ENCODE measurements around the gene DPEP2NB. TPM values are rescaled to one million over a fixed set of nuclear protein-coding genes. Genes with fewer than 3 reads are reported as not detected.

The DPEP2NB gene
- total RNA-seq, 1 experiment from 2014 or later = not detected

DNA sequence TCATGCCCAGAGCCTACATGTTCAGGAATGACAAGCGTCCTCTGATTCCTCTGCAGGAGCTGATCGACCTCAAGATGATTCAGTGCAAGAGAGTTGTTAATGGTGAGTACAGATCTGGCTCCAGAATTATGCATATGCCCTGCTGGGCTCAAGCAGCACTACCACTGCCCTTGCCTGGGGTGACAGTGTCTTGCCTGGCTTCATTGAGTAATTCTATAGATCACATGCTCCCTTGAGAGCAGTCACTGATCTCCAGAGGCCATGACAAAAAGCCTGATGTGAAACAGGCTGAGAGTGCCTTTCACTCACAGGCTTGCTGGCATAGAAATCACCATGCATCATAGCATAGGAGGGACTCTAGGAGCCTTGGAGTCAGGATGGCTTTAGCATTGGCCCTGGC, 33.7 kb upstream of the DPEP2NB start:
- BruUV-seq (replicated peaks) = no TSS peak
- ChIA-PET CTCF (no interaction called here), POLR2A (no interaction called here)
- H3K36me3 ChIP-seq (ENCODE audit: control insufficient read depth, insufficient read depth, low read length) = peaks cover 4% of the 10 kb centered on the region; the same call in 1 of the 2 replicates
- intact Hi-C loops (cut with micrococcal nuclease; ENCODE audit: unreplicated experiment) = no loop called here
- H3K27me3 ChIP-seq (replicated peaks; ENCODE audit: control insufficient read depth, insufficient read depth, low read length) = no peaks in the 10 kb centered on the region
- H3K27me3 Mint-ChIP-seq (ENCODE audit: insufficient read depth, unreplicated experiment) = no peaks in the 10 kb centered on the region
- no peaks in the 10 kb centered on the region for H3K9me3 Mint-ChIP-seq (ENCODE audit: unreplicated experiment)
- DNase-seq = no peak
- no peaks in the 10 kb centered on the region for H3K4me1 Mint-ChIP-seq (ENCODE audit: low read depth, unreplicated experiment)
- TF ChIP-seq, protein P1, sequence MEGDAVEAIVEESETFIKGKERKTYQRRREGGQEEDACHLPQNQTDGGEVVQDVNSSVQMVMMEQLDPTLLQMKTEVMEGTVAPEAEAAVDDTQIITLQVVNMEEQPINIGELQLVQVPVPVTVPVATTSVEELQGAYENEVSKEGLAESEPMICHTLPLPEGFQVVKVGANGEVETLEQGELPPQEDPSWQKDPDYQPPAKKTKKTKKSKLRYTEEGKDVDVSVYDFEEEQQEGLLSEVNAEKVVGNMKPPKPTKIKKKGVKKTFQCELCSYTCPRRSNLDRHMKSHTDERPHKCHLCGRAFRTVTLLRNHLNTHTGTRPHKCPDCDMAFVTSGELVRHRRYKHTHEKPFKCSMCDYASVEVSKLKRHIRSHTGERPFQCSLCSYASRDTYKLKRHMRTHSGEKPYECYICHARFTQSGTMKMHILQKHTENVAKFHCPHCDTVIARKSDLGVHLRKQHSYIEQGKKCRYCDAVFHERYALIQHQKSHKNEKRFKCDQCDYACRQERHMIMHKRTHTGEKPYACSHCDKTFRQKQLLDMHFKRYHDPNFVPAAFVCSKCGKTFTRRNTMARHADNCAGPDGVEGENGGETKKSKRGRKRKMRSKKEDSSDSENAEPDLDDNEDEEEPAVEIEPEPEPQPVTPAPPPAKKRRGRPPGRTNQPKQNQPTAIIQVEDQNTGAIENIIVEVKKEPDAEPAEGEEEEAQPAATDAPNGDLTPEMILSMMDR (IDR thresholded peaks at IDR 0.05; ENCODE audit: insufficient read depth in 1 of 2, low read depth in 1 of 2, low read length in 1 of 2, severe bottlenecking in 1 of 2, unreplicated experiment in 1 of 2) = no peak
- no peak overlapping the region for H3K4me3 ChIP-seq (ENCODE audit: low read depth, low read length)
- H3K27ac Mint-ChIP-seq (ENCODE audit: unreplicated experiment) = no peak overlapping the region
- no peak overlapping the region for H3K4me3 Mint-ChIP-seq (ENCODE audit: unreplicated experiment)
- no peaks in the 10 kb centered on the region for H3K4me1 ChIP-seq
- H3K36me3 Mint-ChIP-seq (ENCODE audit: insufficient read depth, unreplicated experiment) = peaks cover 30% of the 10 kb centered on the region
- H3K9me3 ChIP-seq = no peaks in the 10 kb centered on the region

DNA sequence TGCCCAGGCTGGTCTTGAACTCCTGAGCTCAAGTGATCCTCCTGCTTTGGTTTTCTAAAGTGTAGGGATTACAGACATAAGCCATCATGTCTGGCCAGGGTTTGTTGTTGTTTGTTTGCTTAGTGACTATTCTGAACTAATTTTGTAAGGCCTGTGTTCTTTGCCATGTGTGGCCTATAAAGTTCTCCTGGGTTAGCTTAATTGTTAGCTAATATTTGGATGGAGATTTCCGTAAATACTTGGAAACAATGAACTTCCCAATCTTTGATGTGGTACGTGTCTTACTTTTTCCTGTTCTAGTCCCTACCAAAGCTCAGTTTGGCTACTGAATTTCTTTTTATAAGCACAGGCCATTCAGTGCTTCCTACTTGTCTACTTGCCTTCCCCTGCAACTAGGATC, 32.3 kb upstream of the DPEP2NB start:
- Histone ChIP-seq H3K4me3 (ENCODE audit: low read depth, low read length) (no peak overlapping the region), H3K9me3 (no peaks in the 10 kb centered on the region), H3K27me3 (replicated peaks; ENCODE audit: control insufficient read depth, insufficient read depth, low read length) (no peaks in the 10 kb centered on the region), H3K36me3 (ENCODE audit: control insufficient read depth, insufficient read depth, low read length) (no peaks in the 10 kb centered on the region; the same call in 1 of the 2 replicates), H3K4me1 (no peaks in the 10 kb centered on the region)
- Mint-ChIP-seq H3K4me3 (ENCODE audit: unreplicated experiment) (no peak overlapping the region), H3K4me1 (ENCODE audit: low read depth, unreplicated experiment) (no peaks in the 10 kb centered on the region), H3K27ac (ENCODE audit: unreplicated experiment) (no peak overlapping the region), H3K36me3 (ENCODE audit: insufficient read depth, unreplicated experiment) (peaks cover 22% of the 10 kb centered on the region), H3K27me3 (ENCODE audit: insufficient read depth, unreplicated experiment) (no peaks in the 10 kb centered on the region), H3K9me3 (ENCODE audit: unreplicated experiment) (no peaks in the 10 kb centered on the region)
- no TSS peak for BruUV-seq (replicated peaks)
- ChIA-PET POLR2A (no interaction called here), CTCF (interaction anchor here (0.6 to 0.7 kb wide), 2 partner anchors 211 to 242 kb away, joined by 4 to 5 read pairs; partner anchors contain the start of gene RANBP10)
- intact Hi-C loops (cut with micrococcal nuclease; ENCODE audit: unreplicated experiment) = no loop called here
- no peak for DNase-seq
- TF ChIP-seq, protein P1 (IDR thresholded peaks at IDR 0.05; ENCODE audit: insufficient read depth in 1 of 2, low read depth in 1 of 2, low read length in 1 of 2, severe bottlenecking in 1 of 2, unreplicated experiment in 1 of 2) = no peak

DNA sequence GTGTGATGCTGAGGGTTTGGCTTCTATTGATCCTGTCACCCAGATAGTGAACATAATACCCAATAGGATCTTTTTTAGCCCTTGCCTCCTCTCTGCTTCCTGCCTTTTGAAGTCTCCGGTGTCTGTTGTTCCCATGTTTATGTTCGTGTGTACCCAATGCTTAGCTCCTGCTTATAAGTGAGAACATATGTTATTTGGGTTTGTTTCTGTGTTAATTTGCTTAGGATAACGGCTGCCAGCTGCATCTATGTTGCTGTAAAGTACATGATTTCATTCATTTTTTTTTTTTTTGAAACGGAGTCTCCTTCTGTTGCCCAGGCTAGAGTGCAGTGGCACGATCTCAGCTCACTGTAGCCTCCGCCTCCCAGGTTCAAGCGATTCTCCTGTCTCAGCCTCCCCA, 30.4 kb upstream of the DPEP2NB start:
- H3K27me3 ChIP-seq (replicated peaks; ENCODE audit: control insufficient read depth, insufficient read depth, low read length) = no peaks in the 10 kb centered on the region
- TF ChIP-seq, protein P1 (IDR thresholded peaks at IDR 0.05; ENCODE audit: insufficient read depth in 1 of 2, low read depth in 1 of 2, low read length in 1 of 2, severe bottlenecking in 1 of 2, unreplicated experiment in 1 of 2) = no peak
- Mint-ChIP-seq H3K36me3 (ENCODE audit: insufficient read depth, unreplicated experiment) (peaks cover 14% of the 10 kb centered on the region), H3K27me3 (ENCODE audit: insufficient read depth, unreplicated experiment) (no peaks in the 10 kb centered on the region), H3K4me3 (ENCODE audit: unreplicated experiment) (no peak overlapping the region), H3K9me3 (ENCODE audit: unreplicated experiment) (no peaks in the 10 kb centered on the region), H3K4me1 (ENCODE audit: low read depth, unreplicated experiment) (no peaks in the 10 kb centered on the region), H3K27ac (ENCODE audit: unreplicated experiment) (no peak overlapping the region)
- no peaks in the 10 kb centered on the region for H3K4me1 ChIP-seq
- no peak overlapping the region for H3K4me3 ChIP-seq (ENCODE audit: low read depth, low read length)
- no peak for DNase-seq
- intact Hi-C loops (cut with micrococcal nuclease; ENCODE audit: unreplicated experiment) = no loop called here
- BruUV-seq (replicated peaks) = no TSS peak
- H3K36me3 ChIP-seq (ENCODE audit: control insufficient read depth, insufficient read depth, low read length) = no peaks in the 10 kb centered on the region; the same call in none of the 2 replicates
- CTCF ChIA-PET = no interaction called here
- H3K9me3 ChIP-seq = no peaks in the 10 kb centered on the region
- POLR2A ChIA-PET = no interaction called here
